K562 (cell line): Measurements from ENCODE around the gene LMBR1. TPM values are rescaled to one million over a fixed set of nuclear protein-coding genes. Genes with fewer than 3 reads are reported as not detected.

Experiments used
- CHD1 ChIP-seq: fragments of 200-600 bp; sonication (generic); IDR thresholded peaks from one replicate; pipeline ENCODE4 v1.6.1; 2012; ENCODE audit warnings: mild to moderate bottlenecking, moderate library complexity, low read length, inconsistent platforms
- ETS2 ChIP-seq: IDR thresholded peaks from 2 replicates; pipeline ENCODE4 v1.6.1; 2016; ENCODE audit warnings: borderline replicate concordance, missing genetic modification characterization, mild to moderate bottlenecking, moderate library complexity, missing compliant biosample characterization; ENCODE audit not compliant: poor library complexity, severe bottlenecking
- GATA2 ChIP-seq: sonication (generic); formaldehyde crosslinking; IDR thresholded peaks from 2 replicates; pipeline ENCODE4 v1.4.0; 2020; ENCODE audit warnings: mild to moderate bottlenecking, missing genetic modification reagents
- IFI16 ChIP-seq: fragments of 250-450 bp; sonication (Bioruptor Pico); IDR thresholded peaks from 2 replicates; pipeline ENCODE4 v2.1.2; 2022; ENCODE audit warnings: mild to moderate bottlenecking, inconsistent platforms
- MED1 ChIP-seq: sonication (generic); formaldehyde crosslinking; IDR thresholded peaks from 2 replicates; pipeline ENCODE4 v1.8.1; 2023; ENCODE audit warnings: missing genetic modification reagents, borderline replicate concordance
- NR2F6 ChIP-seq: fragments of 450-650 bp; formaldehyde crosslinking; IDR thresholded peaks from 2 replicates; pipeline ENCODE4 v1.4.0; 2020; ENCODE audit warnings: mild to moderate bottlenecking
- PHB ChIP-seq: fragments of 250-450 bp; sonication (Bioruptor Pico); IDR thresholded peaks from 2 replicates; pipeline ENCODE4 v1.5.0; 2021
- SMAD4 ChIP-seq: fragments of 250-450 bp; sonication (Bioruptor Pico); conservative IDR thresholded peaks from 2 replicates; pipeline ENCODE4 v1.8.0; 2021; ENCODE audit warnings: inconsistent platforms, mild to moderate bottlenecking, moderate library complexity
- SRF ChIP-seq, 2 experiments: fragments of 250-450, 450-650 bp in 1 of 2; sonication (Bioruptor Pico) in 1 of 2; sonication (generic) in 1 of 2; formaldehyde crosslinking; IDR thresholded peaks; 2 replicates each; pipeline versions ENCODE4 v1.5.0 to v1.5.1; 2020 to 2022; ENCODE audit warnings: mild to moderate bottlenecking in 1 of 2, missing genetic modification reagents in 1 of 2
- ZNF507 ChIP-seq: conservative IDR thresholded peaks from 2 replicates; pipeline ENCODE4 v1.6.1; 2017; ENCODE audit warnings: missing genetic modification characterization, missing compliant biosample characterization
- ZNF696 ChIP-seq: fragments of 250-450 bp; sonication (Bioruptor Pico); conservative IDR thresholded peaks from 2 replicates; pipeline ENCODE4 v1.4.0; 2020; ENCODE audit warnings: mild to moderate bottlenecking, moderate library complexity
- ZNF699 ChIP-seq: fragments of 250-450 bp; sonication (Bioruptor Pico); IDR thresholded peaks from 2 replicates; pipeline ENCODE4 v1.8.0; 2021; ENCODE audit warnings: mild to moderate bottlenecking, moderate library complexity; ENCODE audit not compliant: insufficient replicate concordance
- ZNF830 ChIP-seq: fragments of 250-450 bp; sonication (Bioruptor Pico); IDR thresholded peaks from 2 replicates; pipeline ENCODE4 v1.5.0; 2021; ENCODE audit warnings: mild to moderate bottlenecking
- polyA plus RNA-seq, 8 experiments: library from polyadenylated mRNA; depleted of rRNA in 4 of 8; stranded (reverse) in 5 of 8; unstranded in 3 of 8; fragments of >200 nt; fragmentation: Nextera tagmentation in 2 of 8; fragmentation: Illumina TruSeq in 1 of 8; extraction: Ambion mirVana in 2 of 8; extraction: Trizol in 1 of 8; gene quantifications; 2 replicates each; pipeline versions ENCODE4 v1.2.1 to v1.2.3, GENCODE V29; 2011 to 2014; ENCODE audit warnings: inconsistent platforms in 1 of 8, missing spikeins in 1 of 8
- total RNA-seq, 7 experiments: library from RNA; depleted of rRNA in 6 of 7; stranded (reverse); fragments of >200 nt in 6 of 7; fragmentation: Illumina TruSeq in 2 of 7; extraction: Trizol in 2 of 7; gene quantifications; 2 replicates each; pipeline versions ENCODE4 v1.2.1 to v1.2.3, GENCODE V29; 2011 to 2021; ENCODE audit warnings: low replicate concordance in 1 of 7
- TF ChIP-seq, protein P1 (sequence below), 2 experiments: fragments of 450-650 bp; conservative IDR thresholded peaks; 2 replicates each; pipeline ENCODE4 v1.6.1; 2017; ENCODE audit warnings: mild to moderate bottlenecking in 2 of 2, moderate library complexity in 2 of 2
- TF ChIP-seq, protein P2 (sequence below): fragments of 250-450 bp; sonication (Bioruptor Pico); IDR thresholded peaks from 2 replicates; pipeline ENCODE4 v1.9.0; 2021; ENCODE audit warnings: mild to moderate bottlenecking, inconsistent platforms
- TF ChIP-seq, protein P3 (sequence below), 2 experiments: IDR thresholded peaks; 2 replicates each; pipeline ENCODE4 v1.6.1; 2012; ENCODE audit warnings: improper control_type of control experiment in 2 of 2, low read depth in 2 of 2, low read length in 2 of 2, borderline replicate concordance in 1 of 2
- TF ChIP-seq, protein P4 (sequence below): IDR thresholded peaks from 3 replicates; pipeline ENCODE4 v1.6.1; 2011; ENCODE audit warnings: borderline replicate concordance, mild to moderate bottlenecking, moderate library complexity; ENCODE audit not compliant: insufficient read length; ENCODE audit errors: extremely low read depth

Gene LMBR1
- total and polyA plus RNA-seq, 9 of the 15 experiments (the other 6 are each of a cell fraction or from before 2014, with no cell fraction given), result 7.7 to 90.0 (median 59.9) TPM

DNA sequence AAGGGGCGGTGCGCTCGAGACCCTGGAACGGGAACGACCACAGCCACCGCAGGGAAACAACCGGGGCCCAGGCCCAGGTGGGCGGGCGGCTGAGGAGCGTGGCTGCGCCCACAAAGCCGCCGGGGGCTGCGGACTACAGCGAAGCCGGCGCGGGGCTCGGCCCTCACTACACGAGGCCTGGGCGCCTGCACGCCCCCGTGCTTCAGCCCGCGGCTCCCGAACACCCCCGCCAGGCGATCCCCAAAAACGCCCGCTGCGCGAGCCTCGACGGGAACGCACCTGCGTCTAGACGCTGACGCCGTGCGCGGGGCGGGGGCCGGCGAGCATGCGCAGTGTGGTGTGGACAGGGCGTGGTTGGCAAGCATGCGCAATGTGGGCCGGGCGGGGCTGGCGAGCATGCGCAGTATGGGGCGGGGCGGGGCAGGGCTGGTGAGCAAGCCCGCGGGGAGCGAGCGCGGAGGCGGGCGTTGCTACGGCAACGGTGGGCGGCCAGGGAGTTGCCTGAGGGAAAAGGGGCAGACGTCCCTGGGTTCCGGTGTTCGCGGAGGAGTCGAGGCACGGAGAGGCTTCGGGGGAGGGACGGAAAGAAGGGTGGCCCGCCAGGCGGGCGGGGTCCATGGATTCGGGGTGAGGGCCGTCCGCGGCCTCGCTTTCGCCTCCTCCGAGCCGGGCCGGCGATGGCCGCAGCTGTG is 252.6 kb downstream of the LMBR1 start, which contains the start of gene RNF32 (continued):
- TF ChIP-seq, protein P1, sequence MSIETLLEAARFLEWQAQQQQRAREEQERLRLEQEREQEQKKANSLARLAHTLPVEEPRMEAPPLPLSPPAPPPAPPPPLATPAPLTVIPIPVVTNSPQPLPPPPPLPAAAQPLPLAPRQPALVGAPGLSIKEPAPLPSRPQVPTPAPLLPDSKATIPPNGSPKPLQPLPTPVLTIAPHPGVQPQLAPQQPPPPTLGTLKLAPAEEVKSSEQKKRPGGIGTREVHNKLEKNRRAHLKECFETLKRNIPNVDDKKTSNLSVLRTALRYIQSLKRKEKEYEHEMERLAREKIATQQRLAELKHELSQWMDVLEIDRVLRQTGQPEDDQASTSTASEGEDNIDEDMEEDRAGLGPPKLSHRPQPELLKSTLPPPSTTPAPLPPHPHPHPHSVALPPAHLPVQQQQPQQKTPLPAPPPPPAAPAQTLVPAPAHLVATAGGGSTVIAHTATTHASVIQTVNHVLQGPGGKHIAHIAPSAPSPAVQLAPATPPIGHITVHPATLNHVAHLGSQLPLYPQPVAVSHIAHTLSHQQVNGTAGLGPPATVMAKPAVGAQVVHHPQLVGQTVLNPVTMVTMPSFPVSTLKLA (conservative IDR thresholded peaks at IDR 0.05), result peak; percentile 69 to 74; a peak in 3 of 4 replicates
- TF ChIP-seq NR2F6 (CRISPR knock-in tag) (no peak), ZNF507 (tag) (no peak), ETS2 (tag) (no peak), IFI16 (CRISPR knock-in tag) (no peak), MED1 (no peak), SRF (CRISPR knock-in tag; IDR thresholded peaks at IDR 0.05) (peak in 1 of 2 experiments; percentile 44; a peak in 1 of 4 replicates), GATA2 (CRISPR knock-in tag) (no peak), ZNF696 (no peak), ZNF830 (0 out of 2 replicates have a peak, but pooled peaks have one; percentile 56), SMAD4 (CRISPR knock-in tag) (peak; percentile 96), CHD1 (no peak), ZNF699 (CRISPR knock-in tag) (no peak), PHB (CRISPR knock-in tag) (peak; percentile 84; the same call in 1 of the 2 replicates)
- TF ChIP-seq, protein P2, sequence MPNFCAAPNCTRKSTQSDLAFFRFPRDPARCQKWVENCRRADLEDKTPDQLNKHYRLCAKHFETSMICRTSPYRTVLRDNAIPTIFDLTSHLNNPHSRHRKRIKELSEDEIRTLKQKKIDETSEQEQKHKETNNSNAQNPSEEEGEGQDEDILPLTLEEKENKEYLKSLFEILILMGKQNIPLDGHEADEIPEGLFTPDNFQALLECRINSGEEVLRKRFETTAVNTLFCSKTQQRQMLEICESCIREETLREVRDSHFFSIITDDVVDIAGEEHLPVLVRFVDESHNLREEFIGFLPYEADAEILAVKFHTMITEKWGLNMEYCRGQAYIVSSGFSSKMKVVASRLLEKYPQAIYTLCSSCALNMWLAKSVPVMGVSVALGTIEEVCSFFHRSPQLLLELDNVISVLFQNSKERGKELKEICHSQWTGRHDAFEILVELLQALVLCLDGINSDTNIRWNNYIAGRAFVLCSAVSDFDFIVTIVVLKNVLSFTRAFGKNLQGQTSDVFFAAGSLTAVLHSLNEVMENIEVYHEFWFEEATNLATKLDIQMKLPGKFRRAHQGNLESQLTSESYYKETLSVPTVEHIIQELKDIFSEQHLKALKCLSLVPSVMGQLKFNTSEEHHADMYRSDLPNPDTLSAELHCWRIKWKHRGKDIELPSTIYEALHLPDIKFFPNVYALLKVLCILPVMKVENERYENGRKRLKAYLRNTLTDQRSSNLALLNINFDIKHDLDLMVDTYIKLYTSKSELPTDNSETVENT (CRISPR knock-in tag), result peak; percentile 86
- TF ChIP-seq, protein P3, sequence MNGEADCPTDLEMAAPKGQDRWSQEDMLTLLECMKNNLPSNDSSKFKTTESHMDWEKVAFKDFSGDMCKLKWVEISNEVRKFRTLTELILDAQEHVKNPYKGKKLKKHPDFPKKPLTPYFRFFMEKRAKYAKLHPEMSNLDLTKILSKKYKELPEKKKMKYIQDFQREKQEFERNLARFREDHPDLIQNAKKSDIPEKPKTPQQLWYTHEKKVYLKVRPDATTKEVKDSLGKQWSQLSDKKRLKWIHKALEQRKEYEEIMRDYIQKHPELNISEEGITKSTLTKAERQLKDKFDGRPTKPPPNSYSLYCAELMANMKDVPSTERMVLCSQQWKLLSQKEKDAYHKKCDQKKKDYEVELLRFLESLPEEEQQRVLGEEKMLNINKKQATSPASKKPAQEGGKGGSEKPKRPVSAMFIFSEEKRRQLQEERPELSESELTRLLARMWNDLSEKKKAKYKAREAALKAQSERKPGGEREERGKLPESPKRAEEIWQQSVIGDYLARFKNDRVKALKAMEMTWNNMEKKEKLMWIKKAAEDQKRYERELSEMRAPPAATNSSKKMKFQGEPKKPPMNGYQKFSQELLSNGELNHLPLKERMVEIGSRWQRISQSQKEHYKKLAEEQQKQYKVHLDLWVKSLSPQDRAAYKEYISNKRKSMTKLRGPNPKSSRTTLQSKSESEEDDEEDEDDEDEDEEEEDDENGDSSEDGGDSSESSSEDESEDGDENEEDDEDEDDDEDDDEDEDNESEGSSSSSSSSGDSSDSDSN (IDR thresholded peaks at IDR 0.05; ENCODE audit: borderline replicate concordance in 1 of 2, low read depth in 2 of 2, low read length in 2 of 2), result peak; percentile 33 to 83; a peak in 1 of 4 replicates
- TF ChIP-seq, protein P4, sequence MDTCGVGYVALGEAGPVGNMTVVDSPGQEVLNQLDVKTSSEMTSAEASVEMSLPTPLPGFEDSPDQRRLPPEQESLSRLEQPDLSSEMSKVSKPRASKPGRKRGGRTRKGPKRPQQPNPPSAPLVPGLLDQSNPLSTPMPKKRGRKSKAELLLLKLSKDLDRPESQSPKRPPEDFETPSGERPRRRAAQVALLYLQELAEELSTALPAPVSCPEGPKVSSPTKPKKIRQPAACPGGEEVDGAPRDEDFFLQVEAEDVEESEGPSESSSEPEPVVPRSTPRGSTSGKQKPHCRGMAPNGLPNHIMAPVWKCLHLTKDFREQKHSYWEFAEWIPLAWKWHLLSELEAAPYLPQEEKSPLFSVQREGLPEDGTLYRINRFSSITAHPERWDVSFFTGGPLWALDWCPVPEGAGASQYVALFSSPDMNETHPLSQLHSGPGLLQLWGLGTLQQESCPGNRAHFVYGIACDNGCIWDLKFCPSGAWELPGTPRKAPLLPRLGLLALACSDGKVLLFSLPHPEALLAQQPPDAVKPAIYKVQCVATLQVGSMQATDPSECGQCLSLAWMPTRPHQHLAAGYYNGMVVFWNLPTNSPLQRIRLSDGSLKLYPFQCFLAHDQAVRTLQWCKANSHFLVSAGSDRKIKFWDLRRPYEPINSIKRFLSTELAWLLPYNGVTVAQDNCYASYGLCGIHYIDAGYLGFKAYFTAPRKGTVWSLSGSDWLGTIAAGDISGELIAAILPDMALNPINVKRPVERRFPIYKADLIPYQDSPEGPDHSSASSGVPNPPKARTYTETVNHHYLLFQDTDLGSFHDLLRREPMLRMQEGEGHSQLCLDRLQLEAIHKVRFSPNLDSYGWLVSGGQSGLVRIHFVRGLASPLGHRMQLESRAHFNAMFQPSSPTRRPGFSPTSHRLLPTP, result no peak
